Stimulated activated naive B cell treated with anti-CD40 and anti-IgM and Interleukin-4, amounts not matched to agents 10 μg/mL and 1 μg/mL and 100 μg/mL, for 72 hours (primary cell): ENCODE measurements around the gene AACS.
A peak's percentile ranks its signal among the peaks of the same experiment; 100 is the strongest.
"Not testable (repeated sequence)": the region's sequence is repeated elsewhere in the genome, so short reads cannot be mapped to it uniquely, and the experiment has no call there.

ENCODE experiments used
- ATAC-seq, 2 donors: fragments of 150-1000 bp; cut with Tn5 transposase; replicated peaks; 2 replicates each; pipeline ENCODE4 v1.10.0; 2021; ENCODE audit warnings: moderate library complexity in 1 of 2
- DNase-seq: peaks from one replicate; pipeline ENCODE4 v3.0.0; 2021
- H3K27ac Mint-ChIP-seq: one replicate; pipeline ENCODE4 v1.8.0; 2022; ENCODE audit warnings: mild to moderate bottlenecking, mixed read lengths
- H3K27me3 Mint-ChIP-seq, 2 donors: one replicate each; pipeline ENCODE4 v1.8.0; 2022; ENCODE audit warnings: mixed read lengths in 2 of 2
- H3K36me3 Mint-ChIP-seq, 2 donors: one replicate each; pipeline ENCODE4 v1.8.0; 2022; ENCODE audit warnings: mixed read lengths in 2 of 2, mild to moderate bottlenecking in 1 of 2
- H3K4me1 Mint-ChIP-seq, 2 donors: one replicate each; pipeline ENCODE4 v1.8.0; 2022; ENCODE audit warnings: mixed read lengths in 2 of 2, mild to moderate bottlenecking in 1 of 2
- H3K4me3 Mint-ChIP-seq, 2 donors: one replicate each; pipeline ENCODE4 v1.8.0; 2022; ENCODE audit warnings: mild to moderate bottlenecking in 2 of 2, mixed read lengths in 2 of 2, moderate library complexity in 1 of 2
- H3K9me3 Mint-ChIP-seq, 2 donors: one replicate each; pipeline ENCODE4 v1.8.0; 2022; ENCODE audit warnings: mixed read lengths in 2 of 2, mild to moderate bottlenecking in 1 of 2

Gene AACS

GRCh38 chr12:125110641-125111360, 45.6 kb downstream of the AACS start:
- Mint-ChIP-seq H3K27me3 (no peaks in the 10 kb centered on the region), H3K9me3 (peaks cover 1 to 4% of the 10 kb centered on the region in 2 donors), H3K4me3 (no peak overlapping the region), H3K36me3 (peaks cover 47 to 69% of the 10 kb centered on the region in 2 donors), H3K27ac (no peak overlapping the region), H3K4me1 (peaks cover 4 to 13% of the 10 kb centered on the region in 2 donors)
- DNase-seq, result no peak
- ATAC-seq, result no peak

GRCh38 chr12:125111403-125111802, 46.2 kb downstream of the AACS start:
- peaks cover 1 to 4% of the 10 kb centered on the region in 2 donors for H3K9me3 Mint-ChIP-seq
- no peaks in the 10 kb centered on the region for H3K27me3 Mint-ChIP-seq
- DNase-seq (no peak), ATAC-seq (no peak)
- H3K36me3 Mint-ChIP-seq, result peaks cover 47 to 73% of the 10 kb centered on the region in 2 donors
- peaks cover 4 to 13% of the 10 kb centered on the region in 2 donors for H3K4me1 Mint-ChIP-seq
- H3K27ac Mint-ChIP-seq, result no peak overlapping the region
- no peak overlapping the region for H3K4me3 Mint-ChIP-seq

GRCh38 chr12:125112614-125113013, 47.4 kb downstream of the AACS start:
- DNase-seq, H3K9me3 Mint-ChIP-seq, H3K27me3 Mint-ChIP-seq, H3K27ac Mint-ChIP-seq, ATAC-seq: not testable (repeated sequence)
- H3K4me1 Mint-ChIP-seq, result peaks cover 4 to 13% of the 10 kb centered on the region in 2 donors
- H3K4me3 Mint-ChIP-seq, result peak overlapping the region in 1 of 2 donors; percentile 1
- H3K36me3 Mint-ChIP-seq, result peaks cover 44 to 71% of the 10 kb centered on the region in 2 donors

GRCh38 chr12:125113263-125113662, 48.0 kb downstream of the AACS start:
- Mint-ChIP-seq H3K36me3 (peaks cover 50 to 75% of the 10 kb centered on the region in 2 donors), H3K9me3 (peaks cover 1 to 4% of the 10 kb centered on the region in 2 donors), H3K4me1 (peaks cover 4 to 13% of the 10 kb centered on the region in 2 donors), H3K27ac (no peak overlapping the region), H3K4me3 (no peak overlapping the region), H3K27me3 (no peaks in the 10 kb centered on the region)
- ATAC-seq (no peak), DNase-seq (no peak)

- H3K9me3 Mint-ChIP-seq, result peaks cover 1 to 4% of the 10 kb centered on the region in 2 donors
- peaks cover 54 to 77% of the 10 kb centered on the region in 2 donors for H3K36me3 Mint-ChIP-seq
- no peak for ATAC-seq
- H3K27ac Mint-ChIP-seq, result no peak overlapping the region
- no peaks in the 10 kb centered on the region for H3K27me3 Mint-ChIP-seq
- peaks cover 4 to 13% of the 10 kb centered on the region in 2 donors for H3K4me1 Mint-ChIP-seq
- no peak for DNase-seq
- peak overlapping the region in 1 of 2 donors; percentile 17 for H3K4me3 Mint-ChIP-seq
These were observed 48.6 kb downstream of the AACS start for GRCh38 chr12:125113789-125114188.

- H3K4me3 Mint-ChIP-seq, result no peak overlapping the region
- peaks cover 52 to 75% of the 10 kb centered on the region in 2 donors for H3K36me3 Mint-ChIP-seq
- DNase-seq (peak; percentile 41), ATAC-seq (peak; percentile 89 to 93)
- H3K27ac Mint-ChIP-seq, result peak overlapping the region; percentile 62
- peaks cover 4 to 13% of the 10 kb centered on the region in 2 donors for H3K4me1 Mint-ChIP-seq
- peaks cover 3 to 4% of the 10 kb centered on the region in 2 donors for H3K9me3 Mint-ChIP-seq
- H3K27me3 Mint-ChIP-seq, result no peaks in the 10 kb centered on the region
These were observed 49.3 kb downstream of the AACS start for GRCh38 chr12:125114365-125115141.

- no peak for DNase-seq
- H3K36me3 Mint-ChIP-seq, result peaks cover 45 to 65% of the 10 kb centered on the region in 2 donors
- H3K9me3 Mint-ChIP-seq, result peaks cover 0 to 2% of the 10 kb centered on the region in 2 donors
- no peak overlapping the region for H3K4me3 Mint-ChIP-seq
- H3K4me1 Mint-ChIP-seq, result no peaks in the 10 kb centered on the region
- no peaks in the 10 kb centered on the region for H3K27me3 Mint-ChIP-seq
- ATAC-seq, result no peak
- no peak overlapping the region for H3K27ac Mint-ChIP-seq
These were observed 55.3 kb downstream of the AACS start for GRCh38 chr12:125120566-125120965.

GRCh38 chr12:125121106-125121505, 55.9 kb downstream of the AACS start:
- Mint-ChIP-seq H3K4me1 (no peaks in the 10 kb centered on the region), H3K36me3 (peaks cover 48 to 64% of the 10 kb centered on the region in 2 donors), H3K4me3 (no peak overlapping the region), H3K27ac (no peak overlapping the region), H3K27me3 (no peaks in the 10 kb centered on the region), H3K9me3 (peaks cover 0 to 2% of the 10 kb centered on the region in 2 donors)
- no peak for ATAC-seq
- DNase-seq, result no peak

- no peak for DNase-seq
- Mint-ChIP-seq H3K27me3 (no peaks in the 10 kb centered on the region), H3K27ac (no peak overlapping the region), H3K36me3 (peaks cover 52 to 60% of the 10 kb centered on the region in 2 donors), H3K9me3 (peaks cover 0 to 2% of the 10 kb centered on the region in 2 donors), H3K4me3 (no peak overlapping the region), H3K4me1 (no peaks in the 10 kb centered on the region)
- ATAC-seq, result no peak
These were observed 57.4 kb downstream of the AACS start for GRCh38 chr12:125122668-125123067.

- no peak overlapping the region for H3K27ac Mint-ChIP-seq
- ATAC-seq, result no peak
These were observed 59.2 kb downstream of the AACS start for GRCh38 chr12:125124320-125124966.

GRCh38 chr12:125125271-125125670, 60.0 kb downstream of the AACS start:
- Mint-ChIP-seq H3K9me3 (no peaks in the 10 kb centered on the region), H3K36me3 (peaks cover 50 to 59% of the 10 kb centered on the region in 2 donors), H3K4me1 (no peaks in the 10 kb centered on the region), H3K27ac (no peak overlapping the region), H3K4me3 (no peak overlapping the region), H3K27me3 (no peaks in the 10 kb centered on the region)
- no peak for DNase-seq
- ATAC-seq, result no peak

More at GRCh38 chr12:125124320-125124966, 59.2 kb downstream of the AACS start:
- Mint-ChIP-seq H3K4me3 (no peak overlapping the region), H3K27me3 (no peaks in the 10 kb centered on the region), H3K4me1 (no peaks in the 10 kb centered on the region), H3K36me3 (peaks cover 50 to 57% of the 10 kb centered on the region in 2 donors), H3K9me3 (no peaks in the 10 kb centered on the region)
- no peak for DNase-seq

- ATAC-seq (no peak), DNase-seq (no peak)
- Mint-ChIP-seq H3K27me3 (no peaks in the 10 kb centered on the region), H3K36me3 (peaks cover 42 to 44% of the 10 kb centered on the region in 2 donors), H3K27ac (no peak overlapping the region), H3K4me1 (no peaks in the 10 kb centered on the region), H3K4me3 (no peak overlapping the region), H3K9me3 (no peaks in the 10 kb centered on the region)
These were observed 63.4 kb downstream of the AACS start for GRCh38 chr12:125128439-125129178.

GRCh38 chr12:125129179-125129571, 63.9 kb downstream of the AACS start:
- no peaks in the 10 kb centered on the region for H3K27me3 Mint-ChIP-seq
- ATAC-seq (no peak), DNase-seq (no peak)
- no peak overlapping the region for H3K27ac Mint-ChIP-seq
- no peak overlapping the region for H3K4me3 Mint-ChIP-seq
- peaks cover 41 to 42% of the 10 kb centered on the region in 2 donors for H3K36me3 Mint-ChIP-seq
- H3K9me3 Mint-ChIP-seq, result no peaks in the 10 kb centered on the region
- no peaks in the 10 kb centered on the region for H3K4me1 Mint-ChIP-seq
